GM19468 (cell line): ENCODE data around the gene SHROOM3.
"Not testable (repeated sequence)": the region's sequence is repeated elsewhere in the genome, so short reads cannot be mapped to it uniquely, and the experiment has no call there.

Source experiments
- ATAC-seq: cut with Tn5 transposase; IDR thresholded peaks from one replicate; pipeline ENCODE4 v1.9.1; 2021; ENCODE audit warnings: mild to moderate bottlenecking, moderate library complexity, moderate number of reproducible peaks; ENCODE audit not compliant: unreplicated experiment; ENCODE audit errors: extremely low read depth

Gene SHROOM3

DNA sequence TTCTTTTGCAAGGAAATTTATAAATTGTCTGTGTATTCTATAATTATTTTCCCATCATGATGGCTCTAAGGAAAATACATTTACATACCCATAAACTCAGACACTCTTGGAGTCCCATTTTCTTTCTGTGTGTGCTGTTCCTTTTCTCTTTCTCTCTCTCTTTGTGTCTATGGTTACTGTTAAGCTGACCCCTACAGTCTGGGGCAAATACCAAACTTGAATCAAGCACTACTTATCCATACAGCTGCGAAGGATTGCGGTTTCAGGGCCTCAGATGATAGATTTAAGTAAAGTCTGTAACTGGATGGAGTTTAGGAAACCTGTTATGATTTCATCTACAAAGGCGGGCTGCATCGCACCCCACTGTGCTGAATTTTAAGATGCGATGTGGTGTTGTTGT is 150.2 kb downstream of the SHROOM3 start:
- ATAC-seq, result no peak

DNA sequence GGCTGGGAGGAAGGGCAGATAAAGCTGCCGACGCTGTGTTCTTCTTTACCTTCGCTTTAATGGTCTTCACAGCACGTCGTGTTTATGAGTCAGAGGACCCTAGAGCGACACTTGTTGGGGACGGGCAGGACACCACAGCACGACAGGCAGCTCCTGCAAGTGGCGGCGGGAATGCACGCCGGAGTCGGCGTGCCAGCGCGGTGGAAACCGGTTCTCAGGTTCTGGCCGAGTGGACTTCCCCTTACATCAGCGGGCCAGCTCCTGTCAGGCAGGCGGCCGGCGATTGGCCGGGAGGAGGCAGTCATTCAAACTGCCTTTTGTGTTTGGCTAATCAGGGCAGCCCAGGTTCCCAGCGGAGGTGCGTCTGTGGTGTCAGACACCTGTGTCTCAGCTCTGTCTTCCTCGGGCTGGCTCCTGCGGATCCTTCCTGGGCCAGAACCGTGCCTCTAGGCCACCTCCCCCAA is 150.9 kb downstream of the SHROOM3 start:
- ATAC-seq, result no peak

DNA sequence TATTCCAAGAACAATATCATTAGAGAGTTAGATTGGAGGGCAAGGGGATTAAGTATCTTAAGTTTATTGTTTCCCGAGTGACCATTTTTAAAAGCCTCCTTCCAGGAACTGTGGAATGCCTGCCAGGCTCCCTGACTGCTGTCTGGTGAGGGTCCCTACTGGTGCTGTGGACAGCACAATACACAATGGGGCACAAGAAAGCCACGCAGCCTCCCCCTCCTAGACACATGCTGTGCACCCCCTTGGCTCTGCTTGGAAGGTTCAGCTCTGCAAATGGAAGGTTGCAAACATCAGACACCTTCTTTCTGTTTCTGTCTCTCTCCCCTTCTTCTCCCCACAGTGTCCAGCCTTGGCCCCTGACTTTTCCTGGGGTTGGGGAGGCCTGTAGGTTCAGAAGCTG is 153.2 kb downstream of the SHROOM3 start:
- no peak for ATAC-seq

- no peak for ATAC-seq
Measured at GRCh38 chr4:76589402-76589801, 154.4 kb downstream of the SHROOM3 start.

- ATAC-seq, result no peak
Measured at GRCh38 chr4:76589872-76590797, 155.1 kb downstream of the SHROOM3 start.

- no peak for ATAC-seq
Measured at GRCh38 chr4:76590798-76591281, 155.8 kb downstream of the SHROOM3 start.

DNA sequence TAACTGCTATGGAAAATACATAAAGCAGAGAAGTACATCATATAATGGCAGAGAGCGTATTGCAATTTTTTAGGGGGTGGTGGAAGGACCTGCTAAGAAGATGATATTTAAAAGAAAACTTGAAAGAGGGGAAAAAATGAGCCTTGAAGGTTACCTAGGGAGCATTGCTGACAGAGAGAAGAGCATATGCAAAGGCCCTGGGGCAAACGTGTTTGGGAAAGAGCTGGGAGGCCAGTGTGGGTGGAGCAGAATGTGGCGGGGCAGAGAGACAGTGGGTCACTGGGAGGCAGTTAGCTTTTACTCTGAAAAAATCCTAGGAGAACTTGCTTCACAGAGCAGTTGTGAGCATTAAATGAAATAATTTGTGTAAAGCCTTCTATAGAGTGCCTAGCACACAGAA is 157.0 kb downstream of the SHROOM3 start:
- ATAC-seq, result no peak

GRCh38 chr4:76592460-76592859 is 157.4 kb downstream of the SHROOM3 start:
- ATAC-seq, result no peak

GRCh38 chr4:76594173-76594572 is 159.1 kb downstream of the SHROOM3 start:
- ATAC-seq, result no peak

DNA sequence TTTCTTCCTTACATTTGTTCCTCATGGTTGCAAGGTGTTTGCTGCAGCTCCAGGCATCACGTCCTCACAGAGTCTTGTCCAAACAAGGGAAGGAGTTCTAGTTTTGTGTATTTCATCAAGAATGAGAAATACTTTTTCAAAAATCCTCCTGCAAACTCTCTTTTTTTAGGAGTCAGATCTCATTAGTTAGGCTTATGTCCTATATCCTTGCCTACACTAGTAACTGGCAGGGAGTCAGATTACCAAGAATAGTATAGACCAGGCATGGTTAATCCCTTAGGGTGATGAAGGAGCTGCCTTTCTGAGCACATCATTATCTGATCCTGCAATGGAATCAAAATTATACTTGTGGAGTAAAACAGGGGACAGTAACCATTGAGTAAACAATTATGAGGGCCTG is 160.4 kb downstream of the SHROOM3 start:
- ATAC-seq, result no peak

- no peak for ATAC-seq
Measured at GRCh38 chr4:76596713-76597112, 161.7 kb downstream of the SHROOM3 start.

DNA sequence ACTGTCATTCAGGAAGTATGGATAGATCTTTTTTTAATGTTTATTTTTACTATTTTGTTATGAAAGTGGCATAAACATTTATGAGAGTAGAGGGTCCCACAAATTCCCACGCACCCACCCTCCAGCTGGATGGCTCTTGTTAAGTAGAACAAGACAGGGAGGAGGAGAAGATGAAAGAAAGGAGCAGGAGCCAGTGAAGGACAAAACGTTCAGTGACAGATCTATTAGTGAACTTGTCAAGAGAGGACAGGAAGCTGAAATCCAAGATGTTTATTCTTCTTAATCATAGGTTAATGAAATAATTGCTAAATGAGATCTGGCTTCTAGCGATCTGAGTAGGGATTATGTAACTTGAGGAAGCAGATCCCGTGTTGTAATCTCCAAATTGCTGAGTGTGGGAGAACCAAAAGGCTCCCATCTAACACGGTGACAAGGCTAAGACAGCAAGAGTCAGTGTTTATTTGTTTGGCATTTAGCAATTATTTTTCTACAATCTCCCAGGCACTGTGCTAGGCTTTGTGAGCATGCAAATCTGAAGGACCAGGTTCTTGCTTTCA is 162.5 kb downstream of the SHROOM3 start:
- no peak for ATAC-seq

DNA sequence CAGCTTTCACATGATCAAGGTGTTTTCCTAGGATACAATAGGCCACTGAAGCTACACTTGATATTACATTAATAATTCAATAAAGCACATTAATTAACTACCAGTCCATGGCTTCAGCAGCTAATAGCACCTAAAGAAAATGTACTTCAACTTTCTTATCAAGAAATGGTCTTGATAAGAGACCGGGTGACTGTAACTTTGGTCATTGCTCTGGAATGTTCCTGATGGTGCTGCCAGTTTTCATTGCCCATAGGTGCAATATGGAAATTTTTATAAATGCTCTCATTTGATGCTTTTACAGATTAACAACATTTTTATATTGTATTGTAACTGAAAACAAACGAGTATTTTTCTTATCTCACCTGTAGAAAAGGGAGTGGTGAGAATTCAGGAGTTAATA is 165.4 kb downstream of the SHROOM3 start:
- ATAC-seq, result no peak

- no peak for ATAC-seq
Measured at GRCh38 chr4:76601791-76602190, 166.8 kb downstream of the SHROOM3 start.

DNA sequence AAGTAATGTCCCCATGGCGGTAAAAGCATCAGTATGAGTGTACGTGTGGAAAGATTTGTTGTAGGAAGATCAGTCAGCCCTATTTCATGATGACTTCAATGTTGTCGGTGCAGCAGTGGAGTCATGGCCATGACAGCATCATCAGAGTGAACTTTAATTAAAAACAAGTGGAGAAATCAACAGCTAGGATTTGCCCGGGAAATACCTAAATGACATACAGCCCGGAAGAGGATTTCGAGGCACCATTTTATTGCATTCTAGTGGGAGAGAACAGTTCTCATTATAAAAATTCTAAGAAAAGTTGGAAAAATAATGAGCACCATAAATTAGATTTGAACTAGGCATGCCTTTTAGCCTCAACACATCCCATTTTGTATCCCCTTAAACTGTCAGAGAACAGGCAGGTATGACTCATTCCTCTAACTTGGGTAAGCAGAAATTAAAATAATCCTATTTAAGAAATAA is 170.1 kb downstream of the SHROOM3 start:
- no peak for ATAC-seq

- no peak for ATAC-seq
Measured at GRCh38 chr4:76606645-76607265, 171.7 kb downstream of the SHROOM3 start.

- peak; percentile 48 for ATAC-seq
Measured at GRCh38 chr4:76607266-76607799, 172.3 kb downstream of the SHROOM3 start.

- peak; percentile 9 for ATAC-seq
Measured at GRCh38 chr4:76607846-76608245, 172.8 kb downstream of the SHROOM3 start.

DNA sequence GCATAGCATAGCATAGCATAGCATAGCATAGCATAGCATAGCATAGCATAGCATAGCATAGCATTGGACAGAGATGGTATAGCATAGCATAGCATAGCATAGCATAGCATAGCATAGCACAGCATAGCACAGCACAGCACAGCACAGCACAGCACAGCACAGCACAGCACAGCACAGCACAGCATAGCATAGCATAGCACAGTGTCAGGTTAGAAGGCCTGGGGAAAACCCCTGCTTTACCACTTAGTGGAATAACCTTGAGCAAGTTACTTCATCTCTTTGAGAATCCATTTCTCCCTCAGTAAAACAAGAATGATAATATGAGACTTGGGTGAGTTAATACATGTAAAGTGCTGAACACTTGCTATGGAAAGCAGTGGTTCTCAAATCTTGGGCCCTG is 173.5 kb downstream of the SHROOM3 start:
- not testable (repeated sequence) for ATAC-seq

DNA sequence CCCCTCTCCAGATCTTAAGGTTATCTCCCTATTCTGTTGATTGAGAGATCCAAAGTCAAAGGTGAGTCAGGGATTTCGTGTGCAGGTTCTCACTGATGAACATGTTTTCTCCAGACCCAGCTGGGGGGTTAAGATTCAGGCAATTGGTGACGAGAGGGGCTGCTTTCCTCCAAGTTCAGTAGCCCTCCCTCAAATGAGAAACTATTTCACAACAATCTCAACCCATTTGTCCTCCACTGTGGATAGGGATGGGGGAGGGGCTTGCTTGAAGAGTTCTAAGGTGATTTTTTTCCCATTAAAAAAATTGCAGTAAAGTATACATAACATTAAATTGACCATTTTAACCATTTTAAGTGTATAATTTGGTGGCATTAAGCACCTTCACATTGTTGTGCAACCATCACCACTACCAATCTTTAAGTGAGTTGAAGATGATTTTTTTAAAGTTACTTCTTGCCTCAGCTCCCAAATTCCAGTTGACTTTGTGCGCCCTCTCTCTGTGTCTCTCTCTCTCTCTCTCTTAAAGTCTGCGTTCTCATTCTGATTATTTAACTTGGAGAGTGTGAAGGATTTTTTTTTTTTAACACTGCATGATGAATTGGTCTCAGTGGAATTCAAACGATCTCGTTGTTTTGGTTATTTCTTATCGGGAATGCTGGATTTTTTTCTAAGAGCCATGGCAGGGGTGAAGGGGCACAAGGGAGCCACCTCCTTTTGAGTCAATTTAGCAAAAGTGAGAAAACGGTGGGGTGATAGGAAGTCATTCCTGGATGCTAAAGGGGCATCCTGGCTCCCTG is 175.9 kb downstream of the SHROOM3 start:
- no peak for ATAC-seq
